Brain microvascular endothelial cell (primary cell): ENCODE data around the gene NOTUM.

Source experiments
- DNase-seq: peaks from one replicate; pipeline ENCODE4 v3.0.0-alpha.2; 2020
- H3K27ac ChIP-seq: fragments of 250-450 bp; sonication (Bioruptor Pico); 2 replicates; pipeline ENCODE4 v1.5.1; 2020; ENCODE audit warnings: mild to moderate bottlenecking, moderate library complexity
- H3K27me3 ChIP-seq: fragments of 250-450 bp; sonication (Bioruptor Pico); replicated peaks from 2 replicates; pipeline ENCODE4 v1.5.1; 2020; ENCODE audit warnings: mild to moderate bottlenecking
- H3K36me3 ChIP-seq: fragments of 250-450 bp; sonication (Bioruptor Pico); replicated peaks from 2 replicates; pipeline ENCODE4 v1.5.1; 2020; ENCODE audit warnings: mild to moderate bottlenecking
- H3K4me3 ChIP-seq: 2 replicates; pipeline ENCODE4 v1.5.1; 2011; ENCODE audit warnings: low read depth, mild to moderate bottlenecking, control low read depth, low read length, moderate library complexity
- CTCF ChIP-seq: IDR thresholded peaks from 2 replicates; pipeline ENCODE4 v1.5.1; 2011; ENCODE audit warnings: low read depth, mild to moderate bottlenecking, moderate library complexity, low read length, control low read depth, inconsistent platforms; ENCODE audit errors: missing control alignments
- in situ Hi-C: cut with HindIII; loops from 2 replicates; pipeline ENCODE4 v1.10.0; 2017; ENCODE audit warnings: low sequenced_read_pairs, low pct_ligation_motif_present

NOTUM gene

GRCh38 chr17:81927152-81927652, 33.8 kb downstream of the NOTUM start:
- Histone ChIP-seq H3K4me3 (peak overlapping the region; percentile 79), H3K27me3 (no peaks in the 10 kb centered on the region), H3K27ac (peak overlapping the region; percentile 90), H3K36me3 (peaks cover 3% of the 10 kb centered on the region)
- in situ Hi-C loops, result no loop called here
- TF ChIP-seq CTCF, result no peak
- no peak for DNase-seq

- no peak for TF ChIP-seq CTCF
- Histone ChIP-seq H3K27me3 (no peaks in the 10 kb centered on the region), H3K36me3 (peaks cover 8% of the 10 kb centered on the region), H3K4me3 (peak overlapping the region; percentile 79), H3K27ac (peak overlapping the region; percentile 90)
- DNase-seq, result peak; percentile 53
- in situ Hi-C loops, result no loop called here
Observed at GRCh38 chr17:81926451-81927151, 34.4 kb downstream of the NOTUM start.

- in situ Hi-C loops, result no loop called here
Observed at GRCh38 chr17:81925860-81926450, 35.0 kb downstream of the NOTUM start.

GRCh38 chr17:81924557-81925532, 36.1 kb downstream of the NOTUM start:
- no peak overlapping the region for H3K27ac ChIP-seq
- H3K36me3 ChIP-seq, result peaks cover 18% of the 10 kb centered on the region

More at GRCh38 chr17:81925860-81926450, 35.0 kb downstream of the NOTUM start:
- DNase-seq, result no peak
- no peak for TF ChIP-seq CTCF
- peaks cover 11% of the 10 kb centered on the region for H3K36me3 ChIP-seq
- peak overlapping the region; percentile 79 for H3K4me3 ChIP-seq
- H3K27ac ChIP-seq, result peak overlapping the region; percentile 90
- no peaks in the 10 kb centered on the region for H3K27me3 ChIP-seq

More at GRCh38 chr17:81924557-81925532, 36.1 kb downstream of the NOTUM start:
- in situ Hi-C loops, result no loop called here
- Histone ChIP-seq H3K4me3 (no peak overlapping the region), H3K27me3 (no peaks in the 10 kb centered on the region)
- TF ChIP-seq CTCF, result no peak
- no peak for DNase-seq
